HG03571 (cell line): ENCODE results near the gene NPFFR1.

Source experiments
- ATAC-seq: cut with Tn5 transposase; IDR thresholded peaks from one replicate; pipeline ENCODE4 v1.9.1; 2021; ENCODE audit not compliant: unreplicated experiment

The NPFFR1 gene

GRCh38 chr10:70283445-70284399 lies at the start of gene NPFFR1:
Gene NPFFR1 (minus strand): TSS chr10:70284004. CDS start chr10:70283676, 328 bp downstream.
- no peak for ATAC-seq

- no peak for ATAC-seq
Observed at GRCh38 chr10:70333268-70333667, 49.5 kb upstream of the NPFFR1 start.

GRCh38 chr10:70331486-70332268 lies 47.9 kb upstream of the NPFFR1 start:
- peak; percentile 79 for ATAC-seq

- no peak for ATAC-seq
Observed at GRCh38 chr10:70331160-70331485, 47.3 kb upstream of the NPFFR1 start.

- ATAC-seq: no peak
Observed at GRCh38 chr10:70330671-70331070, 46.9 kb upstream of the NPFFR1 start.

GRCh38 chr10:70328967-70329366 lies 45.2 kb upstream of the NPFFR1 start:
- no peak for ATAC-seq

GRCh38 chr10:70328018-70328417 lies 44.2 kb upstream of the NPFFR1 start:
- no peak for ATAC-seq

GRCh38 chr10:70324951-70325781 lies 41.4 kb upstream of the NPFFR1 start:
- ATAC-seq: no peak

GRCh38 chr10:70324339-70324861 lies 40.6 kb upstream of the NPFFR1 start:
- peak; percentile 65 for ATAC-seq

- no peak for ATAC-seq
Observed at GRCh38 chr10:70323697-70324338, 40.0 kb upstream of the NPFFR1 start.

- no peak for ATAC-seq
Observed at GRCh38 chr10:70323138-70323696, 39.4 kb upstream of the NPFFR1 start.

GRCh38 chr10:70321897-70322890 lies 38.4 kb upstream of the NPFFR1 start:
- ATAC-seq: no peak

- no peak for ATAC-seq
Observed at GRCh38 chr10:70321233-70321632, 37.4 kb upstream of the NPFFR1 start.

GRCh38 chr10:70320751-70321150 lies 36.9 kb upstream of the NPFFR1 start:
- no peak for ATAC-seq

- ATAC-seq: no peak
Observed at GRCh38 chr10:70319824-70320223, 36.0 kb upstream of the NPFFR1 start.

- ATAC-seq: no peak
Observed at GRCh38 chr10:70319183-70319582, 35.4 kb upstream of the NPFFR1 start.

- ATAC-seq: no peak
Observed at GRCh38 chr10:70317943-70318318, 34.1 kb upstream of the NPFFR1 start.

GRCh38 chr10:70317272-70317942 lies 33.6 kb upstream of the NPFFR1 start:
- no peak for ATAC-seq
